K562 (cell line): ENCODE data around the gene ST6GALNAC3. TPM values are rescaled to one million over a fixed set of nuclear protein-coding genes. Genes with fewer than 3 reads are reported as not detected.

Experiments
- ATAC-seq: fragments of 200-7000 bp; cut with Tn5 transposase; 3 replicates; pipeline ENCODE4 v1.9.1; 2020; ENCODE audit warnings: moderate library complexity
- BruUV-seq: library from RNA; stranded (reverse); fragments of 400-500 nt; replicated peaks from 2 replicates; lab custom pipeline; 2021; lab: Mats Ljungman, UMichigan
- CTCF ChIA-PET: fragments of 300-600 bp; formaldehyde crosslinking; extraction: SDS; loops from one replicate; lab custom pipeline; 2021; ENCODE audit warnings: low intra/inter-chr PET ratio; lab: Yijun Ruan, JAX
- POLR2A ChIA-PET: fragments of 300-600, 350-650 bp; sonication (Branson Sonifier 250); formaldehyde crosslinking; extraction: SDS; loops from one replicate; lab custom pipeline; 2021; ENCODE audit warnings: antibody characterized with exemption, inconsistent platforms; lab: Yijun Ruan, JAX
- DNase-seq, 4 experiments: peaks; one replicate each; pipeline versions ENCODE4 v3.0.0 to v3.0.0-alpha.2; 2011 to 2018; ENCODE audit warnings: low spot score in 3 of 4, mixed read lengths in 3 of 4; ENCODE audit errors: extremely low read depth in 1 of 4
- FAIRE-seq: peaks from 2 replicates; lab custom pipeline; 2011; peaks lifted over from hg19 to GRCh38; lab: Jason Lieb, UNC
- H2AFZ ChIP-seq: 2 replicates; pipeline ENCODE4 v1.6.0; 2011; ENCODE audit warnings: low read depth, low read length, control low read depth, inconsistent platforms
- H3K27ac ChIP-seq: fragments of 200-600 bp; 3 replicates; pipeline ENCODE4 v1.8.0; 2011; ENCODE audit warnings: low read depth, mild to moderate bottlenecking, control low read depth, inconsistent platforms, low read length, moderate library complexity, mixed read lengths; ENCODE audit errors: extremely low read depth
- H3K27me3 ChIP-seq, 2 experiments: fragments of 300-600 bp in 1 of 2; 2 replicates in 1 of 2; 3 replicates in 1 of 2; pipeline versions ENCODE4 v1.6.0 to v1.8.0; 2011; ENCODE audit warnings: inconsistent platforms in 2 of 2, low read length in 2 of 2, mild to moderate bottlenecking in 1 of 2, mixed read lengths in 1 of 2, moderate library complexity in 1 of 2; ENCODE audit not compliant: control insufficient read depth in 2 of 2, insufficient read depth in 2 of 2
- H3K36me3 ChIP-seq: fragments of 300-600 bp; 3 replicates; pipeline ENCODE4 v1.8.0; 2011; ENCODE audit warnings: mild to moderate bottlenecking, low read length, inconsistent platforms; ENCODE audit not compliant: control insufficient read depth, insufficient read depth
- H3K4me1 ChIP-seq, 2 experiments: fragments of 200-600 bp in 1 of 2; replicated peaks in 1 of 2; 2 replicates in 1 of 2; 3 replicates in 1 of 2; pipeline versions ENCODE4 v1.5.1 to v1.8.0; 2011; ENCODE audit warnings: inconsistent platforms in 2 of 2, low read length in 2 of 2, mild to moderate bottlenecking in 1 of 2, mixed read lengths in 1 of 2, moderate library complexity in 1 of 2; ENCODE audit not compliant: control insufficient read depth in 2 of 2, insufficient read depth in 2 of 2
- H3K4me2 ChIP-seq: 2 replicates; pipeline ENCODE4 v1.6.1; 2011; ENCODE audit warnings: low read length, control low read depth, inconsistent platforms, mixed read lengths; ENCODE audit not compliant: insufficient read depth
- H3K4me3 ChIP-seq: fragments of 200-600 bp; sonication (generic), shearing (Covaris generic); 2 replicates; pipeline ENCODE4 v1.5.1; 2016; ENCODE audit warnings: control low read depth, inconsistent platforms
- H3K79me2 ChIP-seq: fragments of 200-600 bp; 3 replicates; pipeline ENCODE4 v1.8.0; 2011; ENCODE audit warnings: low read length, inconsistent platforms; ENCODE audit not compliant: control insufficient read depth, insufficient read depth
- H3K9ac ChIP-seq, 2 experiments: 2 replicates each; pipeline versions ENCODE4 v1.6.0 to v1.6.1; 2011; ENCODE audit warnings: low read depth in 2 of 2, low read length in 2 of 2, control low read depth in 1 of 2, inconsistent platforms in 1 of 2, mild to moderate bottlenecking in 1 of 2, mixed read lengths in 1 of 2; ENCODE audit not compliant: insufficient read depth in 1 of 2
- H3K9me1 ChIP-seq: one replicate; pipeline ENCODE4 v1.6.0; 2011; ENCODE audit warnings: inconsistent platforms, mild to moderate bottlenecking, low read length, moderate library complexity; ENCODE audit not compliant: control insufficient read depth, insufficient read depth
- H3K9me3 ChIP-seq: replicated peaks from 2 replicates; pipeline ENCODE4 v1.5.1; 2011; ENCODE audit warnings: low read depth, low read length, inconsistent platforms; ENCODE audit not compliant: control insufficient read depth, insufficient read depth
- H4K20me1 ChIP-seq: replicated peaks from 2 replicates; pipeline ENCODE4 v1.6.1; 2011; ENCODE audit warnings: low read length, inconsistent platforms, mixed read lengths; ENCODE audit not compliant: control insufficient read depth, insufficient read depth
- CEBPZ ChIP-seq: fragments of 150-350 bp; IDR thresholded peaks from 2 replicates; pipeline ENCODE4 v1.6.1; 2014; ENCODE audit warnings: low read depth, mild to moderate bottlenecking, low read length, borderline replicate concordance
- DMBX1 ChIP-seq: fragments of 250-450 bp; sonication (Bioruptor Pico); IDR thresholded peaks from 2 replicates; pipeline ENCODE4 v1.8.0; 2022; ENCODE audit warnings: inconsistent platforms, mild to moderate bottlenecking, moderate library complexity, borderline replicate concordance
- ELK1 ChIP-seq: sonication (generic); formaldehyde crosslinking; IDR thresholded peaks from 2 replicates; pipeline ENCODE4 v1.8.1; 2022; ENCODE audit warnings: missing genetic modification reagents
- GABPB1 ChIP-seq: sonication (generic); formaldehyde crosslinking; IDR thresholded peaks from 2 replicates; pipeline ENCODE4 v1.8.0; 2022; ENCODE audit warnings: mild to moderate bottlenecking, missing genetic modification reagents
- KAT7 ChIP-seq: sonication (generic); formaldehyde crosslinking; IDR thresholded peaks from 2 replicates; pipeline ENCODE4 v1.8.0; 2022; ENCODE audit warnings: missing genetic modification reagents, mild to moderate bottlenecking, borderline replicate concordance
- NR0B1 ChIP-seq: fragments of 450-650 bp; IDR thresholded peaks from one replicate; pipeline ENCODE4 v1.6.1; 2018; ENCODE audit warnings: mild to moderate bottlenecking, moderate library complexity; ENCODE audit not compliant: partially characterized antibody
- PML ChIP-seq: IDR thresholded peaks from 2 replicates; pipeline ENCODE4 v1.6.1; 2012; ENCODE audit warnings: low read length, inconsistent platforms
- STAT5B ChIP-seq: fragments of 250-450 bp; sonication (Bioruptor Pico); IDR thresholded peaks from 2 replicates; pipeline ENCODE4 v1.8.0; 2021; ENCODE audit warnings: mild to moderate bottlenecking, inconsistent platforms
- TAL1 ChIP-seq: fragments of 450-650 bp; IDR thresholded peaks from 2 replicates; pipeline ENCODE4 v1.6.1; 2016; ENCODE audit warnings: mild to moderate bottlenecking
- TFAP4 ChIP-seq: sonication (generic); formaldehyde crosslinking; IDR thresholded peaks from 2 replicates; pipeline ENCODE4 v1.8.0; 2022; ENCODE audit warnings: missing genetic modification reagents, mild to moderate bottlenecking, moderate library complexity, borderline replicate concordance
- ZNF644 ChIP-seq: fragments of 200-800 bp; sonication (Bioruptor generic); IDR thresholded peaks from 2 replicates; pipeline ENCODE4 v1.6.1; 2016; ENCODE audit warnings: low read depth, missing genetic modification characterization, missing compliant biosample characterization
- WGBS: fragments of 100-300 bp; shearing (Covaris generic); methylation state at CpG from one replicate; pipeline ENCODE4 v1.1.6; 2016; ENCODE audit warnings: low coverage, mixed read lengths; ENCODE audit not compliant: insufficient coverage; ENCODE audit errors: missing lambda C conversion rate; 5-methylcytosine and 5-hydroxymethylcytosine counted together
- in situ Hi-C: fragments of 300-500 bp; cut with MboI; formaldehyde crosslinking; loops from 4 replicates; pipeline ENCODE4 v1.15.0; 2018; ENCODE audit warnings: inconsistent platforms, mixed read lengths
- intact Hi-C: fragments of 100-400 bp; cut with micrococcal nuclease; formaldehyde crosslinking; loops from 2 replicates; pipeline ENCODE4 v1.14.2; 2022
- polyA plus RNA-seq, 8 experiments: library from polyadenylated mRNA; depleted of rRNA in 4 of 8; stranded (reverse) in 5 of 8; unstranded in 3 of 8; fragments of >200 nt; fragmentation: Nextera tagmentation in 2 of 8; fragmentation: Illumina TruSeq in 1 of 8; extraction: Ambion mirVana in 2 of 8; extraction: Trizol in 1 of 8; gene quantifications; 2 replicates each; pipeline versions ENCODE4 v1.2.1 to v1.2.3, GENCODE V29; 2011 to 2014; ENCODE audit warnings: inconsistent platforms in 1 of 8, missing spikeins in 1 of 8
- total RNA-seq, 7 experiments: library from RNA; depleted of rRNA in 6 of 7; stranded (reverse); fragments of >200 nt in 6 of 7; fragmentation: Illumina TruSeq in 2 of 7; extraction: Trizol in 2 of 7; gene quantifications; 2 replicates each; pipeline versions ENCODE4 v1.2.1 to v1.2.3, GENCODE V29; 2011 to 2021; ENCODE audit warnings: low replicate concordance in 1 of 7

ST6GALNAC3 gene
- total and polyA plus RNA-seq, 9 of the 15 experiments (the other 6 are each of a cell fraction or from before 2014, with no cell fraction given) = 0.04 to 0.29 (median 0.18) TPM; not detected in 6

- in situ Hi-C loops (no loop called here), intact Hi-C loops (no loop called here)
- ATAC-seq = no peak
Measured at GRCh38 chr1:76232666-76233065, 158.1 kb downstream of the ST6GALNAC3 start.

GRCh38 chr1:76234061-76234460, 159.5 kb downstream of the ST6GALNAC3 start:
- CTCF ChIA-PET = no interaction called here
- DNase-seq = no peak
- Histone ChIP-seq H3K27ac (no peak overlapping the region), H3K36me3 (no peaks in the 10 kb centered on the region), H3K4me1 (no peaks in the 10 kb centered on the region), H3K9ac (no peak overlapping the region), H3K9me1 (no peaks in the 10 kb centered on the region), H4K20me1 (no peaks in the 10 kb centered on the region), H2AFZ (no peak overlapping the region), H3K79me2 (no peaks in the 10 kb centered on the region), H3K4me3 (no peak overlapping the region), H3K9me3 (no peaks in the 10 kb centered on the region), H3K27me3 (no peaks in the 10 kb centered on the region), H3K4me2 (no peak overlapping the region)
- no peak for ATAC-seq
- POLR2A ChIA-PET = no interaction called here
- 0% methylated on average over 2 of the region's 2 CpGs for WGBS
- in situ Hi-C loops = no loop called here
- intact Hi-C loops = no loop called here
- FAIRE-seq = no peak
- no TSS peak for BruUV-seq
- TF ChIP-seq PML = no peak
- no peak for TF ChIP-seq NR0B1
- TF ChIP-seq CEBPZ = no peak
- TF ChIP-seq TFAP4 = no peak

More at GRCh38 chr1:76232666-76233065, 158.1 kb downstream of the ST6GALNAC3 start:
- no TSS peak for BruUV-seq
- Histone ChIP-seq H3K79me2 (no peaks in the 10 kb centered on the region), H3K36me3 (no peaks in the 10 kb centered on the region), H3K4me1 (no peaks in the 10 kb centered on the region), H2AFZ (no peak overlapping the region), H3K4me3 (no peak overlapping the region), H3K27me3 (no peaks in the 10 kb centered on the region), H3K9me1 (no peaks in the 10 kb centered on the region), H4K20me1 (no peaks in the 10 kb centered on the region), H3K4me2 (no peak overlapping the region), H3K27ac (no peak overlapping the region), H3K9ac (no peak overlapping the region), H3K9me3 (no peaks in the 10 kb centered on the region)
- FAIRE-seq (no peak), DNase-seq (no peak)
- POLR2A ChIA-PET = no interaction called here
- CTCF ChIA-PET = no interaction called here
- 0% methylated on average over 4 of the region's 4 CpGs for WGBS
- no peak for TF ChIP-seq ZNF644 (tag)
- no peak for TF ChIP-seq ELK1 (CRISPR knock-in tag)
- TF ChIP-seq KAT7 (CRISPR knock-in tag) = no peak
- TF ChIP-seq STAT5B (CRISPR knock-in tag) = no peak
- no peak for TF ChIP-seq DMBX1
- TF ChIP-seq GABPB1 (CRISPR knock-in tag) = no peak
- no peak for TF ChIP-seq TAL1
